ENCODE data around the gene RPUSD4.

DNA sequence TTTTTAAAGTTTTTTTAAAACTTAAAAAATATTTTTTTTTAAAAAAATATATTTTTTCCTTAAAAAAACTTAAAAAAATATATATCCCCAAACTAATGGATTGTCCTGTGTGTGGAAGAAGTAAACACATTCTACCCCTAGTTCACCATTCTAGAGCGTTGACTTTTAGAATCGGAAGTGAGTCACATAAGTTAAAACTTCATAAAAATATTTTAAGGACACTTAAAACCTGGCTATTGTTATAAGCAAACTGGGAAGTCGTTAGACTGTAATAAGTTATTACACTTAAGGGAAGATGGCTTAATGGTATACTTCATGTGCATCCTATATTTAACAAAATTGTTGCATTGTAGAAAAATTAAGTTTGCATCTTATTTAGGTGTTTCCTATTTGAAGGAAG lies 21.2 kb upstream of the RPUSD4 start:
- TF ChIP-seq CTCF (conservative IDR thresholded peaks at IDR 0.05) = no peak
- TF ChIP-seq EZH2 (IDR thresholded peaks at IDR 0.05; ENCODE audit: low read depth) = no peak

Data from PC-9 (cell line).